HG03039 (cell line): ENCODE results near the gene AGPAT2.

Experiments used
- ATAC-seq: cut with Tn5 transposase; IDR thresholded peaks from one replicate; pipeline ENCODE4 v1.9.1; 2021; ENCODE audit warnings: mild to moderate bottlenecking, moderate library complexity; ENCODE audit not compliant: unreplicated experiment

AGPAT2 gene

GRCh38 chr9:136665111-136665703 is 22.1 kb downstream of the AGPAT2 start:
- ATAC-seq: no peak

GRCh38 chr9:136664000-136664915 is 23.0 kb downstream of the AGPAT2 start:
- no peak for ATAC-seq

GRCh38 chr9:136662656-136663581 is 24.3 kb downstream of the AGPAT2 start, which contains the start of gene EGFL7:
Gene EGFL7, plus strand, starts transcription at chr9:136662916. Its CDS starts 5,367 bp downstream, at chr9:136668283.
- no peak for ATAC-seq

- ATAC-seq: no peak
Measured at GRCh38 chr9:136662326-136662655, 25.0 kb downstream of the AGPAT2 start.

GRCh38 chr9:136661641-136662325 is 25.5 kb downstream of the AGPAT2 start:
- ATAC-seq: no peak

- no peak for ATAC-seq
Measured at GRCh38 chr9:136660971-136661550, 26.2 kb downstream of the AGPAT2 start.

- ATAC-seq: no peak
Measured at GRCh38 chr9:136659861-136660784, 27.1 kb downstream of the AGPAT2 start.

GRCh38 chr9:136658849-136659535 is 28.3 kb downstream of the AGPAT2 start:
- no peak for ATAC-seq

GRCh38 chr9:136657974-136658848 is 29.0 kb downstream of the AGPAT2 start:
- no peak for ATAC-seq

GRCh38 chr9:136656795-136657611 is 30.3 kb downstream of the AGPAT2 start:
- ATAC-seq: no peak

GRCh38 chr9:136656183-136656738 is 31.0 kb downstream of the AGPAT2 start:
- ATAC-seq: no peak

GRCh38 chr9:136655536-136656182 is 31.6 kb downstream of the AGPAT2 start:
- ATAC-seq: no peak

- ATAC-seq: no peak
Measured at GRCh38 chr9:136654820-136655535, 32.3 kb downstream of the AGPAT2 start.

GRCh38 chr9:136653323-136654079 is 33.8 kb downstream of the AGPAT2 start:
- no peak for ATAC-seq

- ATAC-seq: no peak
Measured at GRCh38 chr9:136651860-136652259, 35.4 kb downstream of the AGPAT2 start.
